ENCODE measurements around the gene TIGD4. TPM values are rescaled to one million over a fixed set of nuclear protein-coding genes. Genes with fewer than 3 reads are reported as not detected.
"Not testable (repeated sequence)": the region's sequence is repeated elsewhere in the genome, so short reads cannot be mapped to it uniquely, and the experiment has no call there.

Gene TIGD4
- total RNA-seq, 2 donors from 2014 or later, result 0.28 TPM; not detected in 1

- H3K4me1 ChIP-seq, result no peaks in the 10 kb centered on the region
- no peak overlapping the region for H3K27ac ChIP-seq
- H3K27me3 ChIP-seq, result no peaks in the 10 kb centered on the region
- TF ChIP-seq CTCF (IDR thresholded peaks at IDR 0.05), result no peak
- H3K9me3 ChIP-seq, result no peaks in the 10 kb centered on the region
- DNase-seq (ENCODE audit: low spot score), result no peak
- H3K4me3 ChIP-seq, result no peak overlapping the region
- no peaks in the 10 kb centered on the region for H3K36me3 ChIP-seq
Observed at GRCh38 chr4:152771741-152772533, 7.6 kb downstream of the TIGD4 start.

- not testable (repeated sequence) for H3K27me3 ChIP-seq; H3K9me3 ChIP-seq; DNase-seq (ENCODE audit: low spot score); H3K27ac ChIP-seq; H3K36me3 ChIP-seq; H3K4me1 ChIP-seq; H3K4me3 ChIP-seq
Observed at GRCh38 chr4:152765069-152765737, 14.3 kb downstream of the TIGD4 start.

GRCh38 chr4:152763796-152764195, 15.7 kb downstream of the TIGD4 start:
- H3K4me3 ChIP-seq, result no peak overlapping the region
- no peaks in the 10 kb centered on the region for H3K4me1 ChIP-seq
- no peaks in the 10 kb centered on the region for H3K36me3 ChIP-seq
- TF ChIP-seq CTCF (IDR thresholded peaks at IDR 0.05), result no peak
- no peaks in the 10 kb centered on the region for H3K27me3 ChIP-seq
- DNase-seq (ENCODE audit: low spot score), result no peak
- no peak overlapping the region for H3K27ac ChIP-seq
- H3K9me3 ChIP-seq, result no peaks in the 10 kb centered on the region

- Histone ChIP-seq H3K27ac (no peak overlapping the region), H3K36me3 (no peaks in the 10 kb centered on the region), H3K27me3 (no peaks in the 10 kb centered on the region), H3K4me1 (no peaks in the 10 kb centered on the region), H3K9me3 (peaks cover 0 to 5% of the 10 kb centered on the region in 2 donors), H3K4me3 (no peak overlapping the region)
- no peak for TF ChIP-seq CTCF (IDR thresholded peaks at IDR 0.05)
- DNase-seq (ENCODE audit: low spot score), result no peak
Observed at GRCh38 chr4:152748619-152749018, 30.9 kb downstream of the TIGD4 start.

- Histone ChIP-seq H3K4me1 (no peaks in the 10 kb centered on the region), H3K27me3 (no peaks in the 10 kb centered on the region), H3K9me3 (peaks cover 0 to 5% of the 10 kb centered on the region in 2 donors), H3K27ac (no peak overlapping the region), H3K4me3 (no peak overlapping the region), H3K36me3 (no peaks in the 10 kb centered on the region)
- DNase-seq (ENCODE audit: low spot score), result no peak
- no peak for TF ChIP-seq CTCF (IDR thresholded peaks at IDR 0.05)
Observed at GRCh38 chr4:152747444-152747843, 32.1 kb downstream of the TIGD4 start.

GRCh38 chr4:152738827-152739226, 40.7 kb downstream of the TIGD4 start:
- Histone ChIP-seq H3K27me3 (no peaks in the 10 kb centered on the region), H3K9me3 (no peaks in the 10 kb centered on the region), H3K4me1 (no peaks in the 10 kb centered on the region), H3K4me3 (no peak overlapping the region), H3K27ac (no peak overlapping the region), H3K36me3 (no peaks in the 10 kb centered on the region)
- no peak for DNase-seq (ENCODE audit: low spot score)
- no peak for TF ChIP-seq CTCF (IDR thresholded peaks at IDR 0.05)

Data from right atrium auricular region (tissue), 2 donors.